Measurements from ENCODE around the gene PLGRKT.

- TF ChIP-seq CEBPB (IDR thresholded peaks at IDR 0.05): no peak
- TF ChIP-seq MAX (IDR thresholded peaks at IDR 0.05): no peak
- no peak for TF ChIP-seq YY1 (IDR thresholded peaks at IDR 0.05; ENCODE audit: low read depth)
- TF ChIP-seq NFIC (IDR thresholded peaks at IDR 0.05): no peak
- no peak for TF ChIP-seq ZBTB7A (IDR thresholded peaks at IDR 0.05; ENCODE audit: low read depth)
- TF ChIP-seq REST (IDR thresholded peaks at IDR 0.05; ENCODE audit: low read depth): no peak
- TF ChIP-seq TAF1 (IDR thresholded peaks at IDR 0.05; ENCODE audit: low read depth): no peak
- TF ChIP-seq RAD21 (IDR thresholded peaks at IDR 0.05; ENCODE audit: low read depth): no peak
These were observed 126.9 kb downstream of the PLGRKT start for GRCh38 chr9:5310851-5311250.
